ENCODE data around the gene IKZF5. TPM values are rescaled to one million over a fixed set of nuclear protein-coding genes. Genes with fewer than 3 reads are reported as not detected.
A peak's percentile ranks its signal among the peaks of the same experiment; 100 is the strongest.

IKZF5 gene
- total RNA-seq, 2 donors from 2014 or later, result 5.0 to 7.9 TPM

- TF ChIP-seq CTCF (IDR thresholded peaks at IDR 0.05), result no peak
- peaks cover 0 to 13% of the 10 kb centered on the region in 2 donors for H3K4me1 ChIP-seq
- H3K27ac ChIP-seq, result peak overlapping the region in 1 of 2 donors; percentile 78
- no peak for DNase-seq (ENCODE audit: low spot score)
- H3K27me3 ChIP-seq, result no peaks in the 10 kb centered on the region
- no peaks in the 10 kb centered on the region for H3K36me3 ChIP-seq
- no peaks in the 10 kb centered on the region for H3K9me3 ChIP-seq
- H3K4me3 ChIP-seq, result peak overlapping the region; percentile 67 to 89
These were observed 53.9 kb downstream of the IKZF5 start for GRCh38 chr10:122954731-122955050.

GRCh38 chr10:122953902-122954730 is 54.5 kb downstream of the IKZF5 start, which contains the start of gene C10orf88:
Gene C10orf88, minus strand, starts transcription at chr10:122954227. Its CDS starts 49 bp downstream, at chr10:122954178.
- DNase-seq (ENCODE audit: low spot score), result peak; percentile 97
- TF ChIP-seq CTCF (IDR thresholded peaks at IDR 0.05), result no peak
- Histone ChIP-seq H3K4me3 (peak within 1 kb of the TSS; percentile 67 to 89), H3K4me1 (peaks cover 0 to 13% of the 10 kb centered on the region in 2 donors), H3K27ac (peak within 1 kb of the TSS; percentile 75 to 78), H3K9me3 (no peaks in the 10 kb centered on the region), H3K36me3 (peaks cover 2% of the 10 kb centered on the region), H3K27me3 (no peaks in the 10 kb centered on the region)

GRCh38 chr10:122949296-122949695 is 59.3 kb downstream of the IKZF5 start:
- no peak overlapping the region for H3K4me3 ChIP-seq
- H3K27ac ChIP-seq, result no peak overlapping the region
- TF ChIP-seq CTCF (IDR thresholded peaks at IDR 0.05), result no peak
- H3K9me3 ChIP-seq, result no peaks in the 10 kb centered on the region
- DNase-seq (ENCODE audit: low spot score), result no peak
- peaks cover 0 to 8% of the 10 kb centered on the region in 2 donors for H3K4me1 ChIP-seq
- H3K27me3 ChIP-seq, result no peaks in the 10 kb centered on the region
- peaks cover 25% of the 10 kb centered on the region for H3K36me3 ChIP-seq

Other genes with a start within 250 kb of the IKZF5 start
- under 1 TPM in 1 of 2 donors, not detected in 1; 0.31 TPM for gene CUZD1, start 162.9 kb downstream of the IKZF5 start, total RNA-seq
- gene FAM24B, start 129.2 kb downstream of the IKZF5 start, total RNA-seq, result 1 to 10 TPM; 1.1 to 1.7 TPM
- gene FAM24A, start 98.2 kb downstream of the IKZF5 start, total RNA-seq, result not detected
- 1 to 10 TPM; 4.1 to 4.4 TPM for gene C10orf88, start 54.6 kb downstream of the IKZF5 start, total RNA-seq
- 1 to 10 TPM; 3.0 to 5.9 TPM for gene PSTK, start 28.4 kb downstream of the IKZF5 start, total RNA-seq
- gene ACADSB, start 211 bp upstream of the IKZF5 start, total RNA-seq, result 10 to 100 TPM; 17.7 to 41.1 TPM
- not detected for gene HMX3, start 127.2 kb upstream of the IKZF5 start, total RNA-seq
- not detected for gene HMX2, start 139.3 kb upstream of the IKZF5 start, total RNA-seq
- 10 to 100 TPM; 35.4 to 36.9 TPM for gene BUB3, start 145.6 kb upstream of the IKZF5 start, total RNA-seq

All from right atrium auricular region (tissue), 2 donors.